DOHH2 (cell line): ENCODE measurements around the gene CIAO2B.

Experiments used
- H3F3A ChIP-seq: fragments of 200-600 bp; sonication (generic), shearing (Covaris generic); 2 replicates; pipeline ENCODE4 v1.6.0; 2016; ENCODE audit warnings: antibody characterized with exemption, mild to moderate bottlenecking; ENCODE audit not compliant: control insufficient read depth, insufficient read depth
- H3K27ac ChIP-seq: fragments of 200-600 bp; sonication (generic); 2 replicates; pipeline ENCODE4 v1.5.1; 2014; ENCODE audit warnings: low read depth, mild to moderate bottlenecking, low read length, moderate library complexity
- H3K27me3 ChIP-seq: fragments of 200-600 bp; sonication (generic); 2 replicates; pipeline ENCODE4 v1.6.1; 2014; ENCODE audit warnings: mild to moderate bottlenecking, low read length, mixed read lengths; ENCODE audit not compliant: control insufficient read depth
- H3K36me3 ChIP-seq: fragments of 200-600 bp; sonication (generic); 2 replicates; pipeline ENCODE4 v1.6.1; 2014; ENCODE audit warnings: mild to moderate bottlenecking, low read length, moderate library complexity, mixed read lengths; ENCODE audit not compliant: control insufficient read depth
- H3K4me1 ChIP-seq: fragments of 200-600 bp; sonication (generic); 2 replicates; pipeline ENCODE4 v1.6.1; 2014; ENCODE audit warnings: mild to moderate bottlenecking, low read length, mixed read lengths; ENCODE audit not compliant: control insufficient read depth
- H3K4me2 ChIP-seq: fragments of 200-600 bp; sonication (generic); 2 replicates; pipeline ENCODE4 v1.6.0; 2014; ENCODE audit warnings: mild to moderate bottlenecking, low read length, moderate library complexity
- H3K4me3 ChIP-seq: fragments of 200-600 bp; sonication (generic); 2 replicates; pipeline ENCODE4 v1.5.1; 2014; ENCODE audit warnings: mild to moderate bottlenecking, low read length, mixed read lengths
- H3K79me2 ChIP-seq: fragments of 200-600 bp; sonication (generic); 2 replicates; pipeline ENCODE4 v1.6.1; 2014; ENCODE audit warnings: mild to moderate bottlenecking, low read length, mixed read lengths; ENCODE audit not compliant: control insufficient read depth
- H3K9me2 ChIP-seq: fragments of 200-600 bp; sonication (generic); replicated peaks from 2 replicates; pipeline ENCODE4 v1.6.1; 2014; ENCODE audit warnings: mild to moderate bottlenecking, low read length, mixed read lengths; ENCODE audit not compliant: control insufficient read depth
- H3K9me3 ChIP-seq: fragments of 200-600 bp; sonication (generic); 2 replicates; pipeline ENCODE4 v1.6.1; 2014; ENCODE audit warnings: antibody characterized with exemption, low read length, mixed read lengths; ENCODE audit not compliant: control insufficient read depth, insufficient read depth
- H4K20me1 ChIP-seq: fragments of 200-600 bp; sonication (generic); 2 replicates; pipeline ENCODE4 v1.6.0; 2014; ENCODE audit warnings: low read depth, mild to moderate bottlenecking, antibody characterized with exemption, low read length, moderate library complexity; ENCODE audit not compliant: control insufficient read depth, insufficient read depth
- CTCF ChIP-seq: fragments of 200-600 bp; sonication (generic); IDR thresholded peaks from one replicate; pipeline ENCODE4 v1.5.1; 2014; ENCODE audit warnings: antibody characterized with exemption, mild to moderate bottlenecking, low read depth, low read length; ENCODE audit not compliant: poor library complexity, severe bottlenecking
- EZH2phosphoT487 ChIP-seq: fragments of 200-600 bp; sonication (generic); IDR thresholded peaks from 2 replicates; pipeline ENCODE4 v1.6.1; 2017; ENCODE audit warnings: borderline replicate concordance, mild to moderate bottlenecking, antibody characterized with exemption, low read length, moderate library complexity, mixed read lengths

The CIAO2B gene

DNA sequence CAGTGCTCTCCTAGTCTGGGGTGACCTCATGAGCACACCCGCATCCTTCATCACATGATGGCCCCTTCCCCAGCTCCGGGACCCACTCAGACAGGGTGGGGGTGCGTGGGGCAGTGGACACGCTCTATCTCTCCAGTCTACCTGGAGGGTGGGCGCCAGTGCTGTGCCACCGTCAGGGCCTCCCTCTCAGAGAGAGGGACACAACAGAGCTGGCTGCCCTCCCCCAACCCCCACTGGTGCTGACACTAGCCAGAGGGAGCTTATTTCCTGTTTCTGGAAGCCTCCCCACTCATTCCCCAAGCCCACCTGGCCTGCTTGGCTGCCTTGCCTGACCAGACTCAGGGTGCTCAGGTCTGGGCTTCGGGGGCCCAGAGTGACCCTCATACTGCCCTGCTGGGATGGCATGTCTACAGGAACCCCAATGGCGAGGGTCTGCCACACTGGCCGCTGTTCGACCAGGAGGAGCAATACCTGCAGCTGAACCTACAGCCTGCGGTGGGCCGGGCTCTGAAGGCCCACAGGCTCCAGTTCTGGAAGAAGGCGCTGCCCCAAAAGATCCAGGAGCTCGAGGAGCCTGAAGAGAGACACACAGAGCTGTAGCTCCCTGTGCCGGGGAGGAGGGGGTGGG, 9.3 kb upstream of the CIAO2B start:
- Histone ChIP-seq H3K79me2 (no peaks in the 10 kb centered on the region), H3K9me3 (no peaks in the 10 kb centered on the region), H3F3A (no peaks in the 10 kb centered on the region), H3K36me3 (peaks cover 38% of the 10 kb centered on the region), H3K9me2 (no peaks in the 10 kb centered on the region), H3K4me1 (peaks cover 16% of the 10 kb centered on the region), H3K27ac (no peak overlapping the region), H4K20me1 (no peaks in the 10 kb centered on the region), H3K27me3 (peaks cover 13% of the 10 kb centered on the region), H3K4me2 (no peak overlapping the region), H3K4me3 (no peak overlapping the region)
- TF ChIP-seq EZH2phosphoT487 (no peak), CTCF (no peak)

DNA sequence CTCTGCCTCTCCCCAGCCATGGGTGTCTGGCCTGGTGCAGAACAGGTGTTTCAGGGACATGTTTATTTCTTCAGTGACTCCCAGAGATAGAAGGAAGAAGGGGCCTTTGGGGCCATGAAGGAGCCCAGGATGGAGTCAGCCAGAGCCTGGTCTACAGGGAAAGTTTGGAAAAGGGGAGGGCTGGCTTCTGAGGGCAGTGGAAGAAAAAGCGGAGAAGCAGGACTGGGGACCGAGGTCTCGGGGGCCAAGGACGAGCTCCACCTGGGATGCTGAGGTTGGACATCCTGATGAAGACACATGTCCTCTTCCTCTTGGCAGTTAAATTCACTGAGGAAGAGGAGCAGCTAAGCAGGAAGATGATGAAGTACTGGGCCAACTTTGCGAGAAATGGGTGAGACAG, 8.8 kb upstream of the CIAO2B start:
- Histone ChIP-seq H3K27me3 (peaks cover 7% of the 10 kb centered on the region), H3K27ac (no peak overlapping the region), H3K9me2 (no peaks in the 10 kb centered on the region), H3K4me1 (peaks cover 10% of the 10 kb centered on the region), H3K9me3 (no peaks in the 10 kb centered on the region), H3K36me3 (peaks cover 41% of the 10 kb centered on the region), H3K79me2 (no peaks in the 10 kb centered on the region), H3K4me3 (no peak overlapping the region), H3F3A (no peaks in the 10 kb centered on the region), H4K20me1 (no peaks in the 10 kb centered on the region), H3K4me2 (no peak overlapping the region)
- TF ChIP-seq EZH2phosphoT487 (no peak), CTCF (no peak)

- Histone ChIP-seq H3K9me2 (no peaks in the 10 kb centered on the region), H3K36me3 (peaks cover 44% of the 10 kb centered on the region), H3K27me3 (no peaks in the 10 kb centered on the region), H4K20me1 (no peaks in the 10 kb centered on the region), H3K4me3 (no peak overlapping the region), H3K27ac (no peak overlapping the region), H3K9me3 (no peaks in the 10 kb centered on the region), H3K4me1 (peaks cover 9% of the 10 kb centered on the region), H3F3A (no peaks in the 10 kb centered on the region), H3K79me2 (peaks cover 10% of the 10 kb centered on the region), H3K4me2 (no peak overlapping the region)
- TF ChIP-seq CTCF (no peak), EZH2phosphoT487 (no peak)
These were observed 6.0 kb upstream of the CIAO2B start for GRCh38 chr16:66940236-66940635.
